AML-193 (cell line): ENCODE data around the gene MDFI.

ENCODE experiments used
- DNase-seq, 2 experiments: peaks; one replicate each; lab custom pipeline; 2025; lab: John Stamatoyannopoulos, UW

MDFI gene, protein sequence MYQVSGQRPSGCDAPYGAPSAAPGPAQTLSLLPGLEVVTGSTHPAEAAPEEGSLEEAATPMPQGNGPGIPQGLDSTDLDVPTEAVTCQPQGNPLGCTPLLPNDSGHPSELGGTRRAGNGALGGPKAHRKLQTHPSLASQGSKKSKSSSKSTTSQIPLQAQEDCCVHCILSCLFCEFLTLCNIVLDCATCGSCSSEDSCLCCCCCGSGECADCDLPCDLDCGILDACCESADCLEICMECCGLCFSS

DNA sequence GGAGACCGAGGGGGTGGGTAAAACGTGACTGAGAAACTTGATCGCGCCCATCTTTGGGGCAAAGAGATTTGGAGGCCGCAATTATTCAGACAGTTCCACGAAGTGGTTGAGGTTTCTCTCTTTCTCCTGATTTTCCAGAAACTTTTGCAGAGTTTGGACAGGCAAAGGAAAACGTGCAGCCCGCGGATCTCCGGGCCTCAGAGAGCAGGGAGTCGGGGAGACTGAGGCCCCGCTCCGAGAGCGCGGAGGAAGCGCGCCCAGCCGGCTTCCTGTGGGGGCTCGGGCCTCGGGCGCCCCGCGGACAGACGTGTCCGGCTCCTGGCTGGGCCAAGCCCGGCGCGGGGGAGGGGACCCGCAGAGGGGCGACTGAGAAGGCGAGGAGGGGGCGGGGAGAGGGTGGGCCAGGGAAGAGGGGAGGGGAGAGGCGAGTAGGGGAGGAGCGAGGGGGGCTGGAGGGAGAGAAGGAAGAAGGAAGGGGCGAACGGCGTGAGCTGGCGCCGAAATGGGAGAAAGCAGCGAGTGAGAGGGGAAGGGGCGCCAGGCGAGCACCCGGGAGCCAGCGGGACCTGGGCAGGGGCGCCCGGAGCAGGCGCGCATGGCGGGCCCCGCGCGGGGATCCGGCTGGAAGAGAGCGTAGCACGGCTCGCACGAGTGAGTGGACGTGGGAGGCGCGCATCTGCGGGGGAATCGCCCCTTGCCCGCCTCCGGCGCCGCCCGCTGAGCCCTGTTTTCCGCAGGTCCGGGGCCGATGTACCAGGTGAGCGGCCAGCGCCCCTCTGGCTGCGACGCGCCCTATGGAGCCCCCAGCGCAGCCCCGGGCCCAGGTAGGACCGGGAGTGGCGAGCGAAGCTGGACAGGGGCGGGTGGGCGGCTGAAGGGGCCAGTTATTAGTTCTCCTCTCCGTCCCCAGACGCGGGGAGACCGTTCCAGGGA lies at the start of gene MDFI:
Gene MDFI, plus strand, starts transcription at position 467 of the 933 bp plus-strand sequence. Its CDS starts 282 bp downstream, at position 749.
- no peak for DNase-seq

DNA sequence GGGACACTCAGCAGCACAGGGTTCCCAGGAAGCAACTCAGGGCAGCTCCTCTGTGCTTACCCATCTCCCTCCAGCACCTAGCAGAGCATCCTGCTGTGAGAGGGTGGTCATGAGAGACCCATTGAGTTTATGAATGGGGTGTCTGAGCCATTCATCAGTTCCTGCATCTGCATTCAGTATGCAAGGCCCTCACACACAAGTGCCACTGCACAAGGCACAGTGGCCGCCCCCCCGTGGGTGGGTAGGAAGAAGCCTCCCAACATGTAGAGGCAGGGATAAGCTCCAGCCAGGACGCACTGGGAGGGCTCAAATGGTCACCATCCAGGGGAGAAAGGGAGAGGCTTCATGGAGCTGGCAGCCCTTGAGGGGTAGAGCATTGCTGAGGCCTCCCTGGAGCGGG lies 49.0 kb upstream of the MDFI start:
- DNase-seq = no peak

DNA sequence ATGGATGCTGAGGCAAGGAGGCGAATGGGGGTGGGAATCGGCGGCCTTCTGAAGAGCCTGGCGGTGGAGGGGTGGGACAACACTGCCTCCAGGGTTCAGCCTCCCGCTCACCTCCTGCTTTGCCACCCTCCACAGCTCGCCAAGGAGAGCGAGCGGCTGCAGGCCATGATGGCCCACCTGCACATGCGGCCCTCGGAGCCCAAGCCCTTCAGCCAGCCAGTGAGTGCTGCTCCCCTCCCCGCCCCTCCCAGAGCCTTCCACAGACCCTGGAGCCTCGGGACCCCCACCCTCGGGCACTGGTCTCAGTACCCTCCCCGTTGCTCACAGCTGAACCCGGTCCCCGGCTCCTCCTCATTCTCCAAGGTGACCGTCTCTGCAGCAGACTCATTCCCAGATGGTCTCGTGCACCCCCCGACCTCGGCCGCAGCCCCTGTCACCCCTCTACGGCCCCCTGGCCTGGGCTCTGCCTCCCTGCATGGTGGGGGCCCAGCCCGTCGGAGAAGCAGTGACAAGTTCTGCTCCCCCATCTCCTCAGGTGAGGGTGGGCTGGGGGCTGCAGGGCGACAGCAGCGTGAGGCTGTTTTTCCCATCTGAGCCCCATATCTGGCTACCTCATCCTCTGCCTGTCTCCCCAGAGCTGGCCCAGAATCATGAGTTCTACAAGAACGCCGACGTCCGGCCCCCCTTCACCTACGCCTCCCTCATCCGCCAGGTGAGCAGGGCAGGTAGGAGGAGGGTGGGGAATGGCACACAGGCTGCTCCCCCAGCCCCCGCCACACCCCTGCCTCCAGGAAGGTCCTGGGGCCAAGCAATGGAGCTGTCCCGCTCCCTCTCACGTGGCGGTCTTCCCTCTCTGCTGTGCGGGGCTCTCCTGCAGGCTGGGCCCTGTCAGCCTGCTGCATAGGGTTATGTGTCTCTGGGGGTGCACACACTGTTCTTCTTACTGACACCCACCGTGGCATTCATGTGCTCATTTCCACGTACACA lies 48.3 kb upstream of the MDFI start:
- no peak for DNase-seq

DNA sequence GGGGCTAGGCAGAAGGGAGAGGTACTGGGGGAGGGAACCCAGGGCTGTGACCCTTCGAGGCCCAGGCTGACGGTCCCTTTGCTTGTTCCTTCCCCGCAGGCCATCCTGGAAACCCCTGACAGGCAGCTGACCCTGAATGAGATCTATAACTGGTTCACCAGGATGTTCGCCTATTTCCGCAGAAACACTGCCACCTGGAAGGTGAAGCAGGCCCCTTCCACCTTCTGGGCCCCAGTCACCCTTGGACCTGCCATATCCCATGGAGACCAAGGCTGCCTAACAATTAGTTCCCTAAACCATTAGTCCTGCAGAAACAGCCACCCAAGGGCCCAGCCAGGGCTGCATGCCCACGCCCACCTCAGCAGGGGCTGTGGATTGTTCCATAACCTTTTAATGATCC lies 47.1 kb upstream of the MDFI start:
- no peak for DNase-seq

DNA sequence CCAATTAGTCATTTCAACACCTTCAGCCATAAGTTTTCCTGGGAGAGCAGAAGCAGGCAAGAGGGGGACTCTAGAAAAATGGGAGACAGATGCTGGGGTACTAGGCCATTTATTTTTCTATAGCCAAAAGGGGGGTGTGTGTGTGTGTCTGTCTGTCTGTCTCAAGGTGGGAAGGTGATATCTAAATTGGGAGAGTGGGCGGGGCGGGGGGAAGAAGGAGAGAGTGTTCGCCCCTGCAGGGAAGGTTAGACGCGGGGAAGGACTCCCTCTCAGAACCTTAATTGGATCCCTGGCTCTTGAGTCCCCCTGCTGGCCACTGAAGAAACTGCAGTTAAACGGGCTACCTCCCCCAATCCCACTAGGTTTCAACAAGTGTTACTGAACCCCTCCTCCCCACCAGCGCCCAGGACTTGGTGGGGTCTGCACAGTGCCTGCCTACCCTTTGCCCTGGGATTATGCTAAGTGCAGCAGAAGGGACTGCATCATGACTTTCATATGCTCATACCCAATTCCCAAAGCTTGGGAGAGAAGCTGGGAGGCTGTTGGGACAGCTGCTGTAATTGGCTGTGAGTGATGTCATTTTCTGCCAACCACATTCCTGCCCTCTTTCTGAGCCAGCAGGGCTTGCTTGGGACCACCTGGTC lies 46.3 kb upstream of the MDFI start:
- DNase-seq = peak; percentile 65 to 68

DNA sequence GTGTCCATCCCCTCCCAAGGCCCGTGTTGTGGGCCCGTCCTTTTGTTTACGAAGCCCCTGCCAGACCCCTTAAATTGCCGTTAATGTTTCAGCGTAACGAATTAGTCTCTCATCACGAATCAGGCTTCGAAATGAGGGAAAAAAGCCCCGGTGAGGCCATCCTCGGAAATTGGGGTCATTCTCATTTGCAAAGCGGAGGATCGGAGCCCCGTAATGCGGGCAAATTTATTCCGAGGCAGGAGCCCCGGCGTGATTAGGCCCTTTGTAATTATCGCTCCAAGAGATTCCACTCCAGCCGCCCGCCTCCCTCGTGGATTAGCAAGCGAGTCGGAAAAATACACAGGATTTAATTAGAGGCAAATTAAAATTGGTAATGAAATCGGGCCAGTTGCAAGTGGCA lies 44.9 kb upstream of the MDFI start:
- DNase-seq = no peak

DNA sequence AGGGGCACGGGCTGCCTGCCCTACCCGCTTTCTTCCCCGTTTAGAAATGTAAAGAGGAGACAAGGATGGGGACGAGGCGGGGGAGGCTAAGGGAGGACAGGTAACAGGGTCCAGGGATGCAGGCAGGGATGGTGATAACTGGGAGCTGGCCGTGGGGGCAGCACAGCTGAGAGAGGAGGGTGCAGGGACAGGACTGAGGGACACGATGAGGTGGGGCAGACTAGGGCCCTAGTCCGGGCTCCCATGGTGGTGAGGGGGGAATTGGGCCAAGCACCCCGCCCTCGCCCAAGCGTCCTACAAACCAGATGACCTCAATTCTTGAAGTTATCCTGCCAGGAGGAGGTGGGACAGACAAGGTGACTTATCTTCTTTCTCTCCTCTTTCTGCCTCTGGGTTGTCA lies 44.4 kb upstream of the MDFI start:
- no peak for DNase-seq

DNA sequence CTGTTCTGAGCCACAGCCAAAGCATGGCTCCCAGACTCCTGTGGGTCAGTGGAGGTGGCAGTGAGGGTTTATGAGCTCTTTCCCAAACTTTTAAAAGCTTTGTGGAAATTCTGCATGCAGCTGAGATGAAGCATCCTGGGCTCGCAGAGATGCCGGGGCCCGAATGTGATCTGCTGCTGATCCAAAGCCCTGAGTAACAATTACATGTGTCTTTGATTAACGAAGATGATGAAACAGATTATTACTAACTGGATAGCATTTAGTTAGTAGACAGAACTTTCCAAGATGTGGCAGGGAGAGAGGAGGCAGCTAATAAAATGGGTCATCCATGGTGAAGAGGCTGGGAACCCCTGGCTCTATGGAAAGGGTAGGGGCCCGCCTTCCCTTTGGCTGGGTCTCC lies 43.9 kb upstream of the MDFI start:
- DNase-seq = no peak

DNA sequence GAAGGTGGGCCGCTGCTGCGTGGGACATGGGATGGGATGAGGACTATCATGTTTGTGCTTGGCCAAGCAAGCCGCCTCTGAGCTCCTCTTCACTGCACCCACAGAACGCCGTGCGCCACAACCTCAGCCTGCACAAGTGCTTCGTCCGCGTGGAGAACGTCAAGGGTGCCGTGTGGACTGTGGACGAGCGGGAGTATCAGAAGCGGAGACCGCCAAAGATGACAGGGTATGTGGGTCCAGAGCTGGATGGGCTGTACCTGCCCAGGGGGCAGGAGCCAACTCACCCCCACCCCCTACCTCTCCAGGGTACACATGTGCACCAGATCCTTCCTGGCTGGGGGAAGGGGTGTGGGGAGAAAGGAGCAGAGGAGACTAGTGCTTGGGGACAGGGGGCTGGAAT lies 43.5 kb upstream of the MDFI start:
- DNase-seq = no peak

DNA sequence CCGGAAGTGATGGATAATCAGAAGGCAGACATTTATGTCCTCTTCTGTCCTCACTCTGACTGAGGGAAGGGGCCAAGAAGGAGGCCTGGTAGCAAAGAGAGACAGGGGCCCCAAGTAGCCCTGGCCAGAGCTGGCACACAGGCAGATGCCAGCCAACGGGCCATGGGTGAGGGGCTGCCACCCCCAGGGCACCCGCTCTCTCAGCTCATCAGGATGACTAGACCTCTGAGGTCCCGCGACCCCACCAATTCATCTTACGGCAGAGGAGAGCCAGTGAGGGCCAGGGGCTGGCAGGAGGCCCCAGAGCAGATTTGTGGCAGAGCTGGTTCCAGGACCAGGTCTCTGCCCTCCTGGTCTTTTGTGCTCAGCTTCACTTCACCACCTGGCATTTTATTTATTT lies 43.1 kb upstream of the MDFI start:
- DNase-seq = no peak

DNA sequence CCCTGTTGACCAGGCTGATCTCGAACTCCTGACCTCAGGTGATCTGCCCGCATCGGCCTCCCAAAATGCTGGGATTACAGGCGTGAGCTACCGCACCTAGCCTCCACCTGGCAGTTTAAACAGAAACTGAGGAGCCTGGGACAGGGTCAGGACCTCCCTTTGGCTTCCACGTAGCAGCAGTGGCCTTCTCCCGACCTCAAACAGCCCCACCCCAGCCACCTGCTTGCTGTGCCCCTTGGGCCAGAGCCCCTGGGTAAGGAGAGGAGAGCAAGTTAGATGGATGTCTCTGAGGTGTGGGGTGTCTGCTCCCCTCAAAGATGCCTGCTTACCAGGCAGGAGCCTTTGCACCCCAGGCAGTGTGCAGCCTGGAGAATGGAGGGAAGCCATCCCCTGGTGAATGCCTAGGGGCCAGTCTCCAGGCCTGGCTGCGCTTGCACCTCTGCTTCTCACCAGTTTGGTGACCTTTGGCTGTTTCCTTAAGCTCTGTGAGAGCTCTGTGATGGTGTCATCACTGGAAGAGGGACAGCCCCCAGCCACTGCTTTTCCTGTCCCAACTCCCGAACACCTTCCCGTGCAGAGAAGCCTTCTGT lies 42.1 kb upstream of the MDFI start:
- DNase-seq = no peak

DNA sequence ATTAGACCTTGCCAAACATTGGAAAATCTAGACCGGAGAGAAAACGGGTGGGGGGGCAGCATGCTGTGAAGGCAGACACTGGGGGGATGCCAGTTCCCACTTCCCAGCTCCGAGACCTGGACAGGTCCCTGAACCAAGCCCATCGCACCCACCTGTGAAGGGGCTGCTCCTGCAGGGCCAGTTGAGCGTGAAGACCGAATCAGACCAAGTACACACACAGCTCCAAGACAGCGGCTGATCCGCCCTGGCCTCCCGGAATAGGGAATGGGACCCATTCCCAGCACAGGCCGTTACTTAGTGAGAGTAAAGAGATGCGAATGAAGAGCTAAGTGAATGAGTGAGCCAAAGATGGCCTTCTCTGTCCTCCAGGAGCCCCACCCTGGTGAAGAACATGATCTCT lies 41.5 kb upstream of the MDFI start:
- DNase-seq = no peak

DNA sequence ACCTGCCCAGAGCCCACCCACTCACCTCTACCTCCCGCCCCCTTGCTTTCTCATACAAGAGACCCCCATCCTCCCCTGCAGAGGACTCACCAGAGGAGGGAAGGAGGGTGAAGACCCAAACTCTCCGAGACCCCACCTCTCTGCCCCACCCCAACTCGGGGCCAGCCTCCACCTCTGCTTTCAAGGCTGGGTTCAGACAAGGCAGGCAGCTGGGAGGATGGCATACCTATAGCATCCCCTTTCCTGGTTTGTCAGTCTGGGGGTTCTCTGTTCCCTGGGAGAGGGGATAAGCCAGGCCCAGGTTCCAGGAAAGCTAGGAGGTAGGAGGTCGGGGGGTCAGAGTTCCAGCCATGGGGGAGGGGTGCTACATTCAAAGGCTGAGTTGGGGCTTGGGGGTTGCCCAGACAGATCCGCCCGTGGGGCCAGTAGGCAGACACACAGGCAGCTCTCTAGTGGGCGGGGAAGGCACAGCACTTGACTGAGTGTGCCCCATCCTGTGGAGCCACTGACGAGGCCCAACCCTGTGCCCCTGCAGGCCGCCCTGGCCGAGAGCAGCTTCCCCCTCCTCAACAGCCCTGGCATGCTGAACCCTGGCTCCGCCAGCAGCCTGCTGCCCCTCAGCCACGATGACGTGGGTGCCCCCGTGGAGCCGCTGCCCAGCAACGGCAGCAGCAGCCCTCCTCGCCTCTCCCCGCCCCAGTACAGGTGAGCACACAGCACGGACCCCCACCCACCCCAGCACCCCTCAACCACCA lies 40.8 kb upstream of the MDFI start:
- no peak for DNase-seq

DNA sequence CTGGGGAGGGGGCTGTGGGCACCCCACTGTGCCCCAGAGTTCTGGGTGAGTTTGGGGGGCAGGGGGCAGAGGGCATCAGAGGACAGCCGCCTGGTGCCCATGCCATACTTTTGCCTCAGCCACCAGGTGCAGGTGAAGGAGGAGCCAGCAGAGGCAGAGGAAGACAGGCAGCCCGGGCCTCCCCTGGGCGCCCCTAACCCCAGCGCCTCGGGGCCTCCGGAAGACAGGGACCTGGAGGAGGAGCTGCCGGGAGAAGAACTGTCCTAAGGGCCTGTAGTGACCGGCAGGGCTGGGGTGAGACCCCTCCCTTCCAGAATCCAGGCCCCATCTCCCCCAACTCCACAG lies 39.6 kb upstream of the MDFI start:
- no peak for DNase-seq

DNA sequence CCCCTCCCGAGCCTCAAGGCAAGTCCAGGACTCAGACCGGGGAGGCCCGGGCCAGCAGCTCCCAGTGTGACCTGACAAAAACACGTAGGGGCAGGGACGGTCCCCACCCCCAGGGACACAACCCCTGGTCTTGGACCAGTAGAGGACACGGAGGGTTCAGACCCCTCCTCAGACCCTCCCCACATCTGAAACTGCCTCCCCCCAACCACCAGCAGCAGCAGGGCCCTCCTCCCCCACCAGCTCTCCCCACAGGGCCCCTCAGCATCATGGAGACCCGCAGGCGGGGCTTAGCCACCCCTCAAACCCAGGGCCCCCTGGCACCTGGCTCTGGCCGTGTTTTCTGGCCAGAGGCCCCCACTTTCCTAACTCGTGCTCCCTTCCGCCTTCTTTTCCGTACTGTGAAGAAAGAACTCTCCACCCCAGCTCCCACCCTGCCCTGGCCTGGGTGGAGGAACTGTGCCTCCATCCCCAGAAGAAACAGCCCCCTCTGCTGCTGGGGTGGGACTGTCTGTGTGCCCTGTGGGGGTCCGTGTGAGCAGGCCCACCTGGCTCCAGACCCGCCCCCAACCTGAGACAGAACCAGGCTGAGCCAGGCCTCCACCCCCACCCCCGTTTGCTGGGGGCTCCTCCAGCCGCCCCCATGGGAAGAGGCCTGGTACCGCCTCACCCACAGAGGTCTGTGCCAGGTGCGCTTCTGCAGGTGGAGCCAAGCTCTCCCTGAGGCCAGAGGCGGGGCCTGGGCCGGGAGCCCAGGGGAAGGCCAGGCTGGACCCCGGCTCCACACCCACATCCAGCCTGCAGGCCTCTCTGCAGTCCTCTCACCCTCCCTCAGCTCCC lies 39.0 kb upstream of the MDFI start:
- DNase-seq = no peak

DNA sequence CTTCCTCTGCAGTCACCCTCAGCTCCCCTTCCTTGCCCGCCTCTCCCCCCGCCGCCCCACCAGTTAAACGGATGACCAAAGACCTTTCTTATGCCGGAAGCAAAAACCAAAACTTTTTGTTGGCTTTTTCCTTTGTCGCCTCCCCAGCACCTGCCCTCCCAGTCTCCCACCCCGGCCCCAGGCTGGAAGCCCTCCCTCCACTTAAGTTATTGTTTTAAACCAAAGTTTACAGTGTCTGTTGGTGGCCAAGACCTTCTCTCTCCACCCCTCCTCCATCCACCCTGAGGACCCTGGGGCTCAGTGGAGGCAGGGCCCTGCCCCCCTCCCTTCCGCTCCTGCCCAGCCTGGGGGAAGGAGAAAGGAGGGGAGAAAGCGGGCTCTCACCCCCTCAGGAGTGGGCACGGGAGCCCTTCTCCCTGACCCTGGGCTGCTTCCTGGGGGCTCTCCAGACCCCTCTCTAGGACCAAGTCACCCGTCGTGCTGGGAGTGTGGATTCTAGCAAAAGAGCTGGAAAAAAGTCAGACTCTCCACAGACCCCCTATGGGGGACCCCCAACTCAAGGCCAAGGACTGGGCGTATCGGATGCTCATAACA lies 38.3 kb upstream of the MDFI start:
- DNase-seq = no peak

DNA sequence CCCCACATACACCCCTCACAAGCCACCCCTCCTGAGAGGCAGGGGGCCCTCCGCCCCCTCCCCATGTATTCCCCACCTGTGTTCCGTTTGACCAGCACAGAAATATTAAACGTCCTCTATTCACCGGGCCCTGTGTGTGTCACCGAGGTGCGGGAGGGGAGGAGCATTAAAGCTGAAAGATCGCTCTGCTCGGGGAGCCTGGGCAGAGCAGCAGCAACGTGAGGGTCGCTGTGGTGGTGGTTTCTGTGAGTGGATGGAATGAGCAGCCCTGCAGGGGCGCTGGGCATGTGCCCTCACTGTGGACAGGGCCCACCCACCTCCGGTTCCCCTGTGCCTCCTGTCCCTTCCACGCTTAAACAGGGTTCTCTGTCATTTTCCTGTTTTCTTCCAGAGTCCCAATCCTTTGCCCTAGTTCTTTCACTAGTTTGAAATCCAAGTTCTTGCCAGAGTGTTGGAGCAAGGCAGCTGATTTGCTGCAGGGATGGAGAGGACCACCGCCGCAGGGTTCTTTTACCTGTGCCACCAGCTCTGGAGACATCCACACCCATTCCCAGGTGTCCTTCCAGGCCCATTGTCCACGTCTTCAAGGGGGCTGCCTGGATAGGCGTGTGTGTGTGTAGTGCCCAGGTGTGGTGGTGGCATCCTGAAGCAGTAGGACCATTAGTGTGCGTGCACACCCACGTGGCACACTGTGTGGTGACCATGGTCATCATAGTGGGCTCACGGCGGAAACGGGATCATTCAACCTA lies 37.6 kb upstream of the MDFI start:
- DNase-seq = no peak

DNA sequence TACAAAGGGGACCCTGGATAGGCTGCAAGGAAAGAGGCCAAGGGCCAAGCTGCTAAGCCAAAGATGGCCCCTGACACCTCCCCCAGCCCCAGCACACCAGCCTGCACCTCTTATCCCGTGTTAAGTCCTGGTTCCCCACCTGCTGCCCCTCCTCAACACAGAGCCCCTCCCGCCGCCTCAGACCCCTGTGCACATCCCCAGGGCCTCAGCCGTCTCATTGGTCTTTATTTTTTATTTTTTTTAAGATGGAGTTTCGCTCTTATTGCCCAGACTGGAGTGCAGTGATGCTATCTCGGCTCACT lies 37.1 kb upstream of the MDFI start:
- DNase-seq = no peak

DNA sequence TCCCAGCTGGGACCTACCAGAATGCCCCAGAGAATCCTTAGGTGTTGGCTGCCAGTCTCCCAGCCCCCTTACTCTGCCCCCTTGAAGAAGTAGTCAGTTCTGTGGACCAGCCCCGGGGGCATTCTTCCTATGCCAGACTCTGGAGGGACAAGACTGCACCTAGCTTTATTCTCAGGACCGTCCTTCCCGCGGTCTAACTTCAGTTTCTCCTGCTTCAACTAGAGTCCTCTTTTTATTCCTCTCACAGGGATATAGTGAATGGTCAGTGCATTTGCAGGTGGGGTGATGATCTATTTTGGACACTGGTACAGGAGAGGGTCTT lies 35.9 kb upstream of the MDFI start:
- DNase-seq = no peak
